NCI-H1694 (cell line): ENCODE results near the gene ITPA.

ENCODE experiments used
- DNase-seq: peaks from one replicate; lab custom pipeline; 2025; lab: John Stamatoyannopoulos, UW

ITPA gene

GRCh38 chr20:3246682-3247081 lies 37.4 kb downstream of the ITPA start:
- DNase-seq, result no peak

GRCh38 chr20:3247638-3248037 lies 38.3 kb downstream of the ITPA start:
- DNase-seq, result no peak

- DNase-seq, result no peak
Observed at GRCh38 chr20:3248167-3248992, 39.1 kb downstream of the ITPA start.

- DNase-seq, result no peak
Observed at GRCh38 chr20:3248993-3249347, 39.7 kb downstream of the ITPA start.

- peak; percentile 2 for DNase-seq
Observed at GRCh38 chr20:3250091-3250504, 40.8 kb downstream of the ITPA start.

- DNase-seq, result no peak
Observed at GRCh38 chr20:3251806-3252205, 42.5 kb downstream of the ITPA start.

GRCh38 chr20:3255728-3256127 lies 46.4 kb downstream of the ITPA start:
- DNase-seq, result no peak

GRCh38 chr20:3258429-3258828 lies 49.1 kb downstream of the ITPA start:
- no peak for DNase-seq

GRCh38 chr20:3262566-3262965 lies 53.3 kb downstream of the ITPA start:
- DNase-seq, result no peak

GRCh38 chr20:3270051-3270450 lies 60.8 kb downstream of the ITPA start:
- no peak for DNase-seq

GRCh38 chr20:3273371-3273770 lies 64.1 kb downstream of the ITPA start:
- no peak for DNase-seq
